Transverse colon (tissue), 4 donors: ENCODE results near the gene VAPB.

Source experiments
- CTCF ChIP-seq, 5 experiments: fragments of 200-600 bp in 3 of 5; fragments of 450-650 bp in 2 of 5; sonication (generic) in 3 of 5; IDR thresholded peaks; 1 replicate in 2 of 5; 2 replicates in 3 of 5; pipeline ENCODE4 v1.5.1; 2016 to 2017; ENCODE audit warnings: antibody characterized with exemption in 5 of 5, inconsistent platforms in 3 of 5, mild to moderate bottlenecking in 2 of 5, moderate library complexity in 1 of 5
- EP300 ChIP-seq: sonication (generic); formaldehyde crosslinking; IDR thresholded peaks from one replicate; pipeline ENCODE4 v1.6.1; 2017; ENCODE audit warnings: antibody characterized with exemption, low read depth
- POLR2A ChIP-seq: fragments of 450-650 bp; IDR thresholded peaks from one replicate; pipeline ENCODE4 v1.6.1; 2016; ENCODE audit warnings: antibody characterized with exemption, mild to moderate bottlenecking, moderate library complexity
- POLR2AphosphoS5 ChIP-seq, 3 donors: sonication (generic); formaldehyde crosslinking; IDR thresholded peaks; one replicate each; pipeline ENCODE4 v1.6.1; 2016; ENCODE audit warnings: antibody characterized with exemption in 3 of 3

- no peak for TF ChIP-seq POLR2AphosphoS5 (IDR thresholded peaks at IDR 0.05)
- TF ChIP-seq CTCF (IDR thresholded peaks at IDR 0.05): no peak
- no peak for TF ChIP-seq POLR2A
- no peak for TF ChIP-seq EP300
These were observed 69.5 kb downstream of the VAPB start for GRCh38 chr20:58458342-58459057.
